ENCODE measurements around the gene GDPD2.

DNA sequence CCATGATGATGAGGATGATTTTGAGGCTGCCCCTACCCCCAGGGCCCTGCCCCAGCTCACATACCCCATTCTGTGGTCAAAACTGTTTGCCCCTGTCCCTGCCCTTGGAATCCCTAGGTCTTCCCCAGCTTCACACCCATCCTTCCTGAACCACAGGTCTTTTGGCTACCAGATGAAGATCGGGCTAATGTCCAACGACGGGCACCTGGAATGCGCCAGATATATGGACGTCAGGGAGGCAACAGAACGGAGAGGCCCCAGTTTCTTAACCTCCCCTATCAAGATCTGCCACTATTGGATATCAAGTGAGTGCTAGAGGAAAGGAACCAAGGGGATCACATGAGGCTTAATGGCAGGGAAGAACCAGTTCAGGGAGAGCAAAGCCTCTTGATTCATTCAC, 6.6 kb downstream of the GDPD2 start:
- TF ChIP-seq EZH2 (IDR thresholded peaks at IDR 0.05; ENCODE audit: insufficient read depth, poor library complexity, severe bottlenecking): no peak
- TF ChIP-seq EZH2phosphoT487 (IDR thresholded peaks at IDR 0.05; ENCODE audit: insufficient read depth, low read depth): no peak
